Activated CD8-positive, alpha-beta memory T cell treated with anti-CD3 and anti-CD28 coated beads, Interleukin-2, amount 50 U/mL, for 4 hours (primary cell): ENCODE results near the gene GPR37L1.
"Not testable (repeated sequence)": the region's sequence is repeated elsewhere in the genome, so short reads cannot be mapped to it uniquely, and the experiment has no call there.

Experiments
- DNase-seq: peaks from one replicate; pipeline ENCODE4 v3.0.0-alpha.2; 2020

The GPR37L1 gene

GRCh38 chr1:202158810-202159533 is 36.3 kb downstream of the GPR37L1 start:
- no peak for DNase-seq

DNA sequence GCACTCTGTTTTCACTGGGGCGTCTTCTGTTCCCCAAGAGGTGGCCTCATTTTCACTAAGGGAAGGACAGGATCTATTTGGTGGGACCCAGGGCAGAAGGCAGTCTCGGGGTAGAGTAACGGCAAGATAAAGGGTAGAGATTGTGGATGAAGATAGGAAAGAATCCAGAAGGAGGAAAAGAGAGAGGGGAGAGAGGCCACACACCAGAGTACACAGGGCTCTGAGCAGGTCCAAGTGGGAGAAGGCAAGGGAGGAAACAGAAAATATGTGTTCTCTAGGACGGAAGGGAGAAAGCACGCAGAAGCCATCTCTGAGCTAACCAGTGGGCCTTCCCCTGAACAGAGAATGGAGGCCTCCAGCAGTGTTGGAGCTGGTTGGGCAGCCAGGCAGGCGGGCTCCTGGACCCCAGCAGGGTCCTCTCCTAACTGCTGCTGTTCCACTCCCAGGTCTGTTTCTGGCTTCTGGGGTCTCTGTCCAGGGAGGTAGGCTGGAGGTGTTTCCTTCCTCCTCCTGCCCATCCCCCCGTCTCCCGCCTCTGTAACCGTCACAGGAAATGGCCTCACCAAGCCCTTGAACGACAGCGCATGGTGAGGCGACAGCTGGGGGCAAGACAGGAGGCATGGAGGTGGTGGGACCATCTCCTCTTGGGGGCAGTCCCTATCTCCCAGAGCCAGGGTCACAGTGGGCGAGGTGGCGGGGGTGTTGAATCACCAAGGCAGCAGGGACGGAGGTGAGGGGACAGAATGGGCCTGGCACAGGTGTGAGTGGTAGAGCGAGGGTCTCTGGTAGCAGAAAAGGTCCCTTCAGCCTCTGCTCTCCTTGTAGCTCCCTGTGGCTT is 37.0 kb downstream of the GPR37L1 start:
- DNase-seq: peak; percentile 54

DNA sequence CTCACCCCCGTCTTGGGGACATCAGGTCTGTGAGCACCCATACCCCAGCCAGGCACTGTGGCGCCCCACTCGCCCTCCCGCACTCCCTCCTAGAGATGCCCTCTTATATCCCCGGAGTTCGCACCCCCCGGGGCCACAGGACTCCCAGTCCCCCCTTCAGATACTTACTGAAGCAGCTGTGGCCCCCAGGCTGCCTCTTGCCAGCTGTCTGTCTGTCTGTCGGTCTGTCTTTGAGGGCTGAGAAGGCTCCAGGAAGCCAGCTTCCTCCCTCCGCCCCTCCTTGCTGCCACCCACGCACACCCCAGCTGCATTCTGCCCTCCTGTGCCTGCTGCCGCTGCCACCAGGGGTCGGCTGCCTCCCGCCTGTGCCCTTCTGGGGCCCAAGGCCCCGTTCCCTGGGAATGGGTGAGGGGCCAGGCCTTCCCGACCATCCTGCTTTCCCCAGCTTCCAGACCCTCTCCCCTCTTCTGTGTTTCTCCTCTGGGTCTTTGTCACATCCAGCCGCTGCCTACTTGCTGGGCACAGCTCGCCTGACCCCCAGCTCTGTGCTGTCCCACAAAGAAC is 37.7 kb downstream of the GPR37L1 start, which contains the start of gene PTPN7:
PTPN7 (minus strand) TSS at position 226 of the 564 bp plus-strand sequence. CDS start 1,200 bp downstream, outside the sequence.
- peak; percentile 90 for DNase-seq

- no peak for DNase-seq
These were observed 38.7 kb downstream of the GPR37L1 start for GRCh38 chr1:202161151-202162046.

DNA sequence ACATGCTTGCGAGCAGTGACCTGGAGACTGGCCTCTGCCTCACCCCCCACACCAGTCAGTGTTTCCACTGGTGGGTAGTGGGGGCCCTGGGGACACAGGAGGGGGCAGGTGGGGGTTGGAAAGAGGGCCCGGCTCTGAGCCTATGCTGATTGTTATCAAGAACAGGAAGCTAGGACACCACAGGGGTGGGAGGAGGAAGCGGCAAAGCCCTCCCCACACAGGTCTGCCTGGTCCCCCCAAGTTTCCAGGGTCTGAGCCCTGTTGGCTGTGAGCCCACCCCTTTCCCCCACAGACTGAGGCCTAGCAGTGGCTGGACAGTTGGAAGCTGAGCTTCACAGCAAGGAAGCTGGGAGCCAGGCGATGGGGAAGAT is 39.3 kb downstream of the GPR37L1 start:
- DNase-seq: peak; percentile 57

DNA sequence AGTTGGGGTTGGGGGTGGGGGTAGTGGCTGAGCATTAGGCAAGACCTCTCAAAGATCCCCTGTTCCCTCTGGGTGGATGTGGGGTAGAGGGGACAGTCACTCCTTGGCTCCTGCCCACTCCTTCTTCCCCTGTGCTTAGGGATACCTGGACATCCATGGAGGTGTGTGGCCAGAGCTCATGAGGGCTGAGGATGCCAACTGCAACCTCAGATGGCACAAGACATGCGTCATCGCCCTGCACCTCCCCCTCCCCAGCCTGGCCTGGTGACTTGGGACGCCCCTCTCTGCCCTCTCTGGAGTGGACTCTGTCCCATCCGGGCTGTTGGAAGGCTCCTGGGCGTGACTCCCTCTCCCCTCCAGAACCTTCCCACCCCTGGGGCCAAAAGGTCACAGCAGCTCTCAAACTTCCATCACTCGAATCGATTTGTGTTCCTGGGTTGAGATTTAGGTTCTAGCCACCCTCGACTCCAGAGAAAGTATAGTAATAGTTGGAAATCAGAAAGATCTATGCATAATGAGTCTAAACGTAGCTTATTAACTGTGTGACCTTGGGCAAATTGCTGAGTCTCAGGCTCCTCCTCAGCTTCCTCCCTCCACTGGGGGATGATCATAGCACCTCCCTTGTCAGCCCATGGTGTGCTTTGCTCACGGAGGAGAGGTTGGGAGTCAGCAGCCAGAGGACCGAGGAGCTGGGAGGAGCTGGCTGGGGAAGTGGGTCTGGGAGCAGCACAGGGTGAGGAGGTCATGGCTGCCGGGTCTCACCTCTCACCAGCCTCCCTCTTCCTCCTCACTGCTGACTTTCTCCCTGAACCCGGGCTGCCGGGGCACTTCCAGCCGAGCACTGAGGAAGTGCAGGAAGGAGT is 39.9 kb downstream of the GPR37L1 start:
- DNase-seq: no peak

GRCh38 chr1:202163281-202164270 is 40.9 kb downstream of the GPR37L1 start:
- no peak for DNase-seq

DNA sequence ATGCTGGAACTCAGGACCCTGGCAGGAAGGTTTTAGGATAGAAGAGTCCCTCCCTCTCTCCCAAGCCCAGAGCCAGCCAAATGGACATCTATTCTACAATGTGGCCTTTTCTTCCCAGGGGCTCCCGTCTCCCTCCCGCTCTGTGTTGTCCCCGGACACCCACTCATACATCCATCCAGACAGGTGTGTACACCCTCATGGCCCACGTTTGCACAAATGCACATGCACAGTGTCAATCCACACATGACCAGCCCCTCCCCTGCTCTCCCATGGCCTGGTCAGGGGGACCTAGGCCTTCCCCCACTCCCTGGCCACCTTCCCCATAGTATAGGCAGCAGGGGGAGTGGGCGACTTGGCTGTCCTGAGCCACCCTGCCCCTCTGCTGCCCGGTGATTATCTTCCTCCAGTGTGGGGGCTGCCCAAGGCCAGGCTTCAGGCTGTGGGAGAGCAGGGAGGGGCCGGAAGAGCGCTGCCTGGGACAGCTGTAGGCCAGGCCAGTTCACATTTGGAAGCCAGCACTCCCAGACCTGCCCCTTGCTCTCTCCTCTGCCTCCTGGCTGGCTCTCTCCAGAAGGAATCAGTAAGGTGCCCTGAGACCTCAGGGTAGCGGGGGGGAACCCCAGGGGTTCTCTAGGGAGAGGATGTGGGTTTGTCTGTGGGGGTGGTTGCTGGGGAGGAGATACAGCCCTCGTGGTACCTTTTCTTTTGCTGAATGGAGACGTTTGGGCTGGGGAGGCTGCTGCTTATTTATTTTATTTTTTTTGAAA is 41.7 kb downstream of the GPR37L1 start:
- peak; percentile 69 for DNase-seq

DNA sequence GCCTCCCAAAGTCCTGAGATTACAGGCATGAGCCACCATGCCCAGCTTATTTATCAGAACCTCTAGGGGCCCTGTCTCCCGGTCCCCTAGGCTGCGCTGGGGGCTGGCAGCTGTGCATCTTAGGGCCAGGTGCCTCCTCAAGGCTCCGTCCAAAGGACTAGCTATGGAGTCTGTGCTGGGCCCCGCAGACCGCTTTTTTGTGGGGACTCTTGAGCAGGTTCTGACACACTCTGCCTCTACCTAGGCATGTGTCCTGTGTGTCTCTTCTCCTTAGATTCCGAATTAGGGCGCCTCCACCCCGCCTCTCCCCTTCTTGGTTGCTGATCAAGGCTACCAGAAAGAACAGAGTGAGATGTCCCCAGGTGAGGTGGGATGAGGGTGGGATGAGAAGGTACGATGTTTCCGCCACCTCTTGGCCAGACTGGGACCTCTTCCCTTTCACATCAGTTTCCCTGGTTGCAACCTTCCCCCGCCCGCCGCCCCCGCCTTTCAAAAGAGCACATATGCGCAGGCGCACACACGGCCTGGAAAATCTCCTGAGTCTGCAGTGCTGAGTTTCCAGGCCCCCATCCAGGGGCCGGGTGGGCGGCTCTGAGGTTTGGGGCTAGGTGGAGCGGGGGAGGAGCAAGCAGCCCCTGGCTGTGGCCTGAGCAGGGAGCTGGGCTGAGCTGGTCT is 42.7 kb downstream of the GPR37L1 start:
- DNase-seq: peak; percentile 51

- no peak for DNase-seq
These were observed 43.5 kb downstream of the GPR37L1 start for GRCh38 chr1:202165942-202166843.

GRCh38 chr1:202167054-202167453 is 44.3 kb downstream of the GPR37L1 start:
- DNase-seq: not testable (repeated sequence)

DNA sequence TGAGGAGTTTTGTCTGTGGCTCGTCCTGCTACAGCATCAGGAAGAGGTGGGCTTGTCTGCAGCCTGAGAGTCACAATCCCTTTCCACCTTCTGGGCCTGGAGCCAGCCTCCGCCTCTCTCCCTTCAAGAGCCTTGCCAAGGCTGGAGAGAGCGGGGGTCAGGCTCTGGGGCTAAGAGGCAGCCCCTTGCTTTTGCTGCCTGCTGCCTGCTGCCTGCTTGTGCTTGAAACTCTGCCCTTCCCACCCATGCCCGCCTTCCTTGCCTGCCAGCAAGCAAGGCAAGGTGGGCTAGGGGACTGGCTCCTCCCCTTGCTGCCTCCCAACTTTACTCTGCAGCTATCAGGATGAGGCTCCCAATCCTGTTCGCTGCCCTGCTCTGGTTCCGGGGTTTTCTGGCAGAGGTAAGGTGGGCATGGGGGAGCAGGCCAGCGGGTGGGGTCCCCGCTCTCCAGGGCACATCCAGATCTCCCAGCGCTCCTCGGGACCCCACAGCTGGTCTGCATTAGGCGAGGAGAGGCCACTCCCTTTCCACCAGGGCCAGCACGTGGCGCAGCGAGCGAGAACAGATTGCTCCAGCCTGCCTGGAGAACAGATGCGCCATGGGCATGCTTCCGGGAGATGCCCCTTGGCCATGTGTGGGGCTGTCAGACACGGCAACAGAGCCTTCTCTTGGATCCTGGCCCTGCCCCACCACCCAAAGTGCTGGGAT is 45.1 kb downstream of the GPR37L1 start:
- DNase-seq: no peak

DNA sequence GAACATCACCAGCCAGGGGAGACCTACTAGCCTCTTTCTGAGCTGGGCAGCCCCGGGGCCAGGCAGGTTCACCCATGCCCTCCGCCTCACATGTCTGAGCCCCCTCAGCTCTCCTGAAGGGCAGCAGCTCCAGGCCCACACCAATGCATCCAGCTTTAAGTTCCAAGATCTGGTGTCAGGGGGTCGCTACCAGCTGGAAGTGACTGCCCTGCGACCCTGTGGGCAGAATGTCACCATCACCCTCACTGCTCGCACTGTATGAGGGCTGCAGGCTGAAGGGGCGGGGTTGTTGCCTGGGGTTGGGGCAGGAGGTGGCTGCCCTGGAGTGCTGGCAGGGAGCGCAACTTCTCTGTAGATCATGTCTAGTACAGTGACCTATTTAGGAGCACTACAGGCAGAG is 46.1 kb downstream of the GPR37L1 start:
- no peak for DNase-seq

DNA sequence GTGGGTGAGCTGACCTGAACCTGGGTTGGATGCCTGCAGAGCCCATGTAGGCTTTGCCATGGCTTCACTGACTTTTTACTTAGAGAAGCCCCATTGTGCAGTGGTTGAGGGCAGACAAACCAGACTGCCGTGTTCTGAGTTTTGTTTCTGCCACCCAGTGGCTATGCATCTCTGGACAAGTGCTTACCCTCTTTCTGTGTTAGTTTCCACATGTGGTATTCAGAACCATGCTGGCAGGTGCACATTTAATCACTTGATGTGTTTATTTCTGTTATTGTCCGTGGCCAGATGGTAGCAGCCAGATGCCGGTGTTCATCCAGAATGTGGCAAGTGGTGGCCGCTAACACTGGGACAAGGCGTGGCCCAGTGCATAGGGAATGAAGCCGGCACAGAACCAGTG is 48.0 kb downstream of the GPR37L1 start:
- no peak for DNase-seq

DNA sequence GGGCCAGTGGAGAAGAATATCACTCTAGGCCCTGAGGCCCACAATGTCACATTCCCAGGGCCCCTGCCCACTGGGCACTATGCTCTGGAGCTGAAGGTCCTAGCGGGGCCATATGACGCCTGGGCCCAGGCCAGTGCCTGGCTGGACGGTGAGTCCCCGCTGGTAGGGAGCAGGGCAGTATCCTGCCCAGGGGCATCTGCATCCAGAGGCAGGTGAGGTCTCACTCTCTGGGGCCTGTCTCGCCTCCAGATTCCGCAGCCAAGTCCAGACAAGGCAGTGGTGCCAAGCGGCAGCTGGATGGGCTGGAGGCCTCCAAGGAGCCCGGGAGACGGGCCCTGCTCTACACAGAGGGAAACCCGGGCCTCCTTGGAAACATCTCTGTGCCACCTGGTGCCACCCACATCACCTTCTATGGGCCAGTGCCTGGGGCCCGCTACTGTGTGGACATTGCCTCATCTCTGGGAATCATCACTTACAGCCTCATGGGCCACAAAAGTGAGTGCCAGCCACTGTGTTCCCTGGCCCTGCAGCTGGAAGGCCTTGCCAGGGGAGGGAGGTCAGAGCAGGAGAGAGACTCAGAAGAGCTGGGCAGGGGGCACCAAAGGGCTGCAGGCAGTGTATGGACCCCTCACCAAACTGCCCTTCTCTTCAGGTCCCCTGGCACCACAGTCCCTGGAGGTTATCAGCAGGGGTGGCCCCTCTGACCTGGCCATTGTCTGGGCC is 48.7 kb downstream of the GPR37L1 start:
- DNase-seq: no peak

DNA sequence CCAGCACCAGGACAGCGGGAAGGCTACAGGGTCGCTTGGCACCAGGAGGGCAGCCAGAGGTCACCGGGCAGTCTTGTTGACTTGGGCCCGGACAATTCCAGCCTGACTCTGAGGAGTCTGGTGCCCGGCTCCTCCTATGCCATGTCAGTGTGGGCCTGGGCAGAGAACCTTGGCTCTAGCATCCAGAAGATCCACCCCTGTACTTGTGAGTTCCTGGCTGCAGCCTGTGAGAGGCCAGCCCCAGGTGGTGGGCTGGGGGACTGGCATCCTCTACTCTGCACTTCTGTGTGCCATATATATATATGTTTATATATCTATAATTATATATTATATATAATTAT is 49.3 kb downstream of the GPR37L1 start:
- DNase-seq: no peak

- DNase-seq: no peak
These were observed 51.3 kb downstream of the GPR37L1 start for GRCh38 chr1:202173993-202174392.
